Uterus (tissue), 4 donors: ENCODE measurements around the gene KLF13. TPM values are rescaled to one million over a fixed set of nuclear protein-coding genes. Genes with fewer than 3 reads are reported as not detected.

Experiments
- DNase-seq, 2 donors: peaks; one replicate each; pipeline ENCODE4 v3.0.0-alpha.2; 2019 to 2020
- H3K27ac ChIP-seq, 2 donors: fragments of 200-600 bp; sonication (generic); 1 replicate in 1 of 2; 2 replicates in 1 of 2; pipeline ENCODE4 v1.5.1; 2016 to 2018
- H3K27me3 ChIP-seq, 2 donors: fragments of 200-600 bp; sonication (generic); one replicate each; pipeline ENCODE4 v1.5.1; 2018 to 2019; ENCODE audit warnings: control low read depth in 1 of 2
- H3K36me3 ChIP-seq, 2 donors: fragments of 200-600 bp; sonication (generic); one replicate each; pipeline ENCODE4 v1.5.1; 2019; ENCODE audit warnings: control low read depth in 1 of 2
- H3K4me1 ChIP-seq, 2 donors: fragments of 200-600 bp; sonication (generic); one replicate each; pipeline ENCODE4 v1.5.1; 2018 to 2019; ENCODE audit warnings: control low read depth in 1 of 2
- H3K4me3 ChIP-seq, 2 donors: fragments of 200-600 bp; sonication (generic); 1 replicate in 1 of 2; 2 replicates in 1 of 2; pipeline ENCODE4 v1.5.1; 2018 to 2019; ENCODE audit warnings: mild to moderate bottlenecking in 1 of 2
- H3K9me3 ChIP-seq, 2 donors: fragments of 200-600 bp; sonication (generic); one replicate each; pipeline ENCODE4 v1.5.1; 2019; ENCODE audit warnings: control low read depth in 1 of 2
- POLR2A ChIP-seq, 2 donors: fragments of 450-650 bp; IDR thresholded peaks; one replicate each; pipeline ENCODE4 v1.6.1; 2016; ENCODE audit warnings: antibody characterized with exemption in 2 of 2, mild to moderate bottlenecking in 1 of 2, moderate library complexity in 1 of 2
- intact Hi-C: fragments of 100-400 bp; cut with DNase I; formaldehyde crosslinking; loops from one replicate; pipeline ENCODE4 v1.15.1; 2023; ENCODE audit warnings: low total_unique reads
- total RNA-seq, 4 donors: library from RNA; depleted of rRNA in 3 of 4; stranded (reverse); fragments of >200 nt in 3 of 4; gene quantifications; one replicate each; pipeline versions ENCODE4 v1.1.0 to v1.2.4, GENCODE V29; 2014 to 2023
- TF ChIP-seq, protein P1 (sequence below), 4 experiments: fragments of 200-600 bp in 2 of 4; fragments of 450-650 bp in 2 of 4; sonication (generic) in 2 of 4; IDR thresholded peaks; one replicate each; pipeline ENCODE4 v1.5.1; 2016 to 2019; ENCODE audit warnings: antibody characterized with exemption in 4 of 4, mild to moderate bottlenecking in 2 of 4, moderate library complexity in 1 of 4
- donor health status: DM: yes; HTN: yes; CAD: no.

KLF13 gene
- total RNA-seq, 4 donors from 2014 or later: 20.2 to 58.8 (median 25.7) TPM

DNA sequence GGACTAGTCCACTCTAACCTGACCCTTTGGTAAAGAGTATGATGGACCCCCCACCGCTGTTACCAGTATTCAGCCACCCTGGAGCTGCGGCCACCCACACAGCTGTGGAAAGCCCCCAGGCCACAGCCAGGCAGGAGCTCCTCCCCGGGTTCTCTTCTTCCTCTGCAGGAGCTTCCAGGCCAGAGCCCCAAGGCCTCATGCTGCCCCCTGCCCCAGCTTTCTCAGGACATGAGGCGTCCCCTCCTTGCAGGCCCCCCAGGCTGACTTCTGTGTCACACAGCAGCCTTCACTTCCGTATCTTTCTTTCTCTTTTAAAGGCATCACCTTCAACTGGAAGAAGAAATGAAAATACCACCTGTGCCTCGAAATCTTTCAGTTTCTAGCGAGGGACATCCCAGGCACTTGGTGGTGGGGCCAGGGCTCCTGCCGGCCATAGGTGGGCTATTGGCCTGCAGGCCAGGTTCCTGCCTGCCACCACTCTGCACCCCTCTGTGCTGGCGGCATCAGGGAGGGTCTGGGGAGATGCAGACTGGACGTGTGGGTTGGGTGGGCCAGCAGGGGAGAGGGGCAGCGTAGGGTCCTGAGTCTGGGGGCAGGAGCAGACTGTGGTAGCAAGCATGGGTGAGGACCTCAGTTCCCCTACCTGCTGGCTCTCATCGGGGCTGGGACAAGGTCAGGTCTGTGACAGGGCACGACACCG is 19.9 kb downstream of the KLF13 start:
- H3K27me3 ChIP-seq: no peaks in the 10 kb centered on the region
- H3K9me3 ChIP-seq: no peaks in the 10 kb centered on the region
- no peak overlapping the region for H3K27ac ChIP-seq
- H3K4me1 ChIP-seq: peaks cover 0 to 13% of the 10 kb centered on the region in 2 donors
- TF ChIP-seq, protein P1, sequence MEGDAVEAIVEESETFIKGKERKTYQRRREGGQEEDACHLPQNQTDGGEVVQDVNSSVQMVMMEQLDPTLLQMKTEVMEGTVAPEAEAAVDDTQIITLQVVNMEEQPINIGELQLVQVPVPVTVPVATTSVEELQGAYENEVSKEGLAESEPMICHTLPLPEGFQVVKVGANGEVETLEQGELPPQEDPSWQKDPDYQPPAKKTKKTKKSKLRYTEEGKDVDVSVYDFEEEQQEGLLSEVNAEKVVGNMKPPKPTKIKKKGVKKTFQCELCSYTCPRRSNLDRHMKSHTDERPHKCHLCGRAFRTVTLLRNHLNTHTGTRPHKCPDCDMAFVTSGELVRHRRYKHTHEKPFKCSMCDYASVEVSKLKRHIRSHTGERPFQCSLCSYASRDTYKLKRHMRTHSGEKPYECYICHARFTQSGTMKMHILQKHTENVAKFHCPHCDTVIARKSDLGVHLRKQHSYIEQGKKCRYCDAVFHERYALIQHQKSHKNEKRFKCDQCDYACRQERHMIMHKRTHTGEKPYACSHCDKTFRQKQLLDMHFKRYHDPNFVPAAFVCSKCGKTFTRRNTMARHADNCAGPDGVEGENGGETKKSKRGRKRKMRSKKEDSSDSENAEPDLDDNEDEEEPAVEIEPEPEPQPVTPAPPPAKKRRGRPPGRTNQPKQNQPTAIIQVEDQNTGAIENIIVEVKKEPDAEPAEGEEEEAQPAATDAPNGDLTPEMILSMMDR (IDR thresholded peaks at IDR 0.05): no peak
- TF ChIP-seq POLR2A (IDR thresholded peaks at IDR 0.05): no peak
- H3K4me3 ChIP-seq: no peak overlapping the region
- no peaks in the 10 kb centered on the region for H3K36me3 ChIP-seq
- intact Hi-C loops: no loop called here
- no peak for DNase-seq

DNA sequence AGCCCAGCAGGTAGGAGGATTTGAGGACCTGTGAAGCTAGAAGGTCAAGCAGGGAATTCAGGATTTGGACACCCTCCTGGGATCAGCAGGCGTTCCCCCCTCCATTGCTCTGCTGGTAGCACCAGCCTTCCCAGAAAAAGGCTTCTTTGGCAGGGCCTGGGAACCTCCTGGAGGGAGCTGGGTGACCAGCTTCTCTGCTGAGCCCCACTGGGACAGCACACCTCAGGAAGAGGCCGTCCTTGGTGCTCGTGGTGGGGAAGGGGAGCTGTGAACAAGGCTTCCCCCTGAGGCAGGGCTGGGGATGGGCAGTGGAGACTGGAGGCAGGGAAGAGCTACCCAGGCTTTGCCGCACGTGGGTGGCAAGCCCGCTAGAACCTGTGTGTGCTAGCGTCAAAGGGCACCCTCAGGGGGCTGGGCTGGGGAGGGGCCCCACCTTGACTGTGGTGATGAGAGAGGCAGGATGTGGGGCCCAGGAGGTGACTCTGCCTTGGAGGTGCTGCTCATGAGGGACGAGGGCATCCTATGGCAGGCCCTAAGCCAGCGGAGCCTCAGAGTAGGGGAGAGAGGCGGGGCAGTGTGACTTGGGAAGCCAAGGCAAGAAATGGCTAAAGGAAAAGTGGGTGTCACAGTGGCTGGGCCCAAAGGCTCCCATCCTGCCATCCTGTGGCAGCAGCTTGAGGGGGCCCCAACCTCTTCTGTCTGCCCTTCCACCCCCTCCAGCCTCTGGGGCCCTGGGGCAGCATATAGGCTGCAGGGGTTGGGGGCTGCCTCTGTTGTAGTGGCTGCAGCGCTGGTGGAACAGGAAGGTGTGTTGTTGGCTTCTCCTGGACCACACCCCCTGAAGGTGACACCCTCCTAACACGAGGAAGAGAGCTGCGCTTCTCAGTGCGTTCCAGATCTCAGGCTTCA is 20.7 kb downstream of the KLF13 start:
- Histone ChIP-seq H3K4me3 (no peak overlapping the region), H3K4me1 (peaks cover 4 to 17% of the 10 kb centered on the region in 2 donors), H3K36me3 (no peaks in the 10 kb centered on the region), H3K27me3 (no peaks in the 10 kb centered on the region), H3K9me3 (no peaks in the 10 kb centered on the region), H3K27ac (no peak overlapping the region)
- intact Hi-C loops: no loop called here
- no peak for DNase-seq
- TF ChIP-seq POLR2A (IDR thresholded peaks at IDR 0.05): no peak
- TF ChIP-seq, protein P1 (IDR thresholded peaks at IDR 0.05): no peak

DNA sequence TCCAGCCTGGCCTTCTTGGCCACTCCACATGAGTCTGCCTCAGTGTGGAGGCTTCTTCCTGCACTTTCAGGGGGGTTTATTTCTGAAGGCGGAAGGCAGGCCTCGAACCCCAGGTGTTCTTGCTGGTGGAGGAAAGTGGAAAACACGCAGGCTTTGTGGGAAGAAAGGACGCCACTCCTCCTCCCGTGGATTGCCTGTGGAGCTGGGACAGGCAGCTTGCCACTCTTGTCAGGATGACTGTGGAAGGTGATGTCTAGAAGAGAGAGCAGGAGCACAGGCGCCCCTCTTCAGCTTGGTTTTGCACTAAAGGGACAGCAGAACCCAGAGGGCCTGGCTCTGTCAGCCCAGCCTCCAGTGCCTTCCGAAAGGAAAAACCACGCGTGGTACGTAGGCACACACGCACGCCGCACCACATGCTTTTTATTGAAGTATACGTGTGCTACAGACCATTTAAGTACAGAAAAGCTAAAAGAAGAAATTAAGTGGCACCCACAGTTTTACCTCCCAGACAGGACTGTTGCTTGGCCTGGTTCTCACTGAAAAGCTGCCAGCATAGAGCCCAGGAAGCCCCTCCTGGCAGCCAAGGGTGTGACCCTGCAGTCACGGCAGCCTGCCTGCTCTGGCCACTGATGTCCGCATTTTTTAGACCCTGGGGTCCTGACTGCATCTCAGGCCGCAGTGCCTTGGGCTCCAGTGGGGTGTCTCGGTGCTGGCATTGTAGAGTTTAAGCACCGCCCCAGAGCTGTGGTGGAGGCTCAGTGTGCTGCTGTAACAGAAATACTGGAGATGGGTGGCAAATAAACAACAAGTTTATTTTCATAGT is 21.6 kb downstream of the KLF13 start:
- no peak for TF ChIP-seq POLR2A (IDR thresholded peaks at IDR 0.05)
- TF ChIP-seq, protein P1 (IDR thresholded peaks at IDR 0.05): no peak
- Histone ChIP-seq H3K4me1 (peaks cover 9 to 26% of the 10 kb centered on the region in 2 donors), H3K27me3 (no peaks in the 10 kb centered on the region), H3K27ac (no peak overlapping the region), H3K36me3 (no peaks in the 10 kb centered on the region), H3K9me3 (no peaks in the 10 kb centered on the region), H3K4me3 (no peak overlapping the region)
- DNase-seq: no peak
- intact Hi-C loops: no loop called here

DNA sequence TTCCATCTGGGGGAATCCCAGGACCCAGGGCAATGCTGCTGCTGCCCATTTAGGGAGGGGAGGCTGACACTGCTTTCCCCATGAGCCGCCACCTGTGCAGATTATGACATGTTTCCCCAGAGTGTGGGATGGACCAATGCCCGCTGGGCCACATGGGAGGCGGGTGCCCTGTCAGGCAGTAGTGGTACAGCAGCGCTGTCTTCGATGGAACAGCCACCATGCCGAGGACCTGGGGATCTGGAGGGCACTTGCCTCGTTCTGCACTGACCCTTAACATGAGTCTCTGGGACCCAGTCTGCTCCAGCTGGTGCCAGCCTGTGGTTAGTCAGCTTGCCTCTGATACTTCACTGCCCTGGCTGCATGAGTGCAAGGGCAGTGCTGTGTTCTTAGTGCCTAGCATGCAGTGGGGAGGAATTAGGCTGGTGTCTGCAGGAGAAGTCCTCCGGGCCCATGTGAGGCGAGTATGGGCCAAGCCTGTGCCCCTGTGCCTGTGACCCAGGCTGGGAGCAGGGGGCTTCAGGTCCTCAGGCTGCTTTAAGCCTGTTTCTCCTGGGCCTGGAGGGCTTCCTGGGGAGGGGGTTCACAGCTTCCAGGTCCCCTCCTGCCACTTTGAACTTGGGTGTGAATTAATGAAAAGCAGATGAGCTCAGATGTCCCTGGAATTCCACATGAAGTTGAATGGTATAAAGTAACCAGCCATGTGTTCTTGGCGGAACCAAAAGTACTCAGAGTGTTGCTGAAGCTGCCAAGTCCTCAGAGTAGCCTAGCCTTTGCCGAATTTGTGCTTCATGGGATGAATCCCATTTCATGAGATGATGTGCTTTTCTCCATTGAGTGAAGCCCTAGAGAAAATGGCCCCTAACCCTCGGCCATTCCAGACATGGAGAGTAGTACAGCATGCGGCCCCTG is 22.9 kb downstream of the KLF13 start:
- TF ChIP-seq, protein P1 (IDR thresholded peaks at IDR 0.05): no peak
- TF ChIP-seq POLR2A (IDR thresholded peaks at IDR 0.05): no peak
- Histone ChIP-seq H3K9me3 (no peaks in the 10 kb centered on the region), H3K4me3 (no peak overlapping the region), H3K27ac (peak overlapping the region in 1 of 2 donors; percentile 22), H3K36me3 (no peaks in the 10 kb centered on the region), H3K27me3 (no peaks in the 10 kb centered on the region), H3K4me1 (peaks cover 9 to 33% of the 10 kb centered on the region in 2 donors)
- intact Hi-C loops: no loop called here
- DNase-seq: no peak
